Heart right ventricle (tissue), 16 donors: Measurements from ENCODE around the gene TP63. TPM values are rescaled to one million over a fixed set of nuclear protein-coding genes. Genes with fewer than 3 reads are reported as not detected.

ENCODE experiments used
- ATAC-seq, 8 donors: fragments of 200-7000 bp; cut with Tn5 transposase; one replicate each; pipeline ENCODE4 v1.9.1; 2020; ENCODE audit warnings: mild to moderate bottlenecking in 8 of 8, moderate library complexity in 8 of 8, moderate number of reproducible peaks in 1 of 8
- DNase-seq, 2 donors: peaks; one replicate each; pipeline ENCODE4 v3.0.0-alpha.2; 2020
- H3K27ac ChIP-seq, 10 donors: fragments of 200-600 bp; sonication (generic) in 2 of 10; one replicate each; pipeline versions ENCODE4 v1.5.0 to v1.8.0; 2020 to 2022; ENCODE audit warnings: mild to moderate bottlenecking in 3 of 10
- H3K27me3 ChIP-seq, 7 donors: fragments of 200-600 bp; one replicate each; pipeline ENCODE4 v1.8.0; 2021 to 2022; ENCODE audit warnings: mild to moderate bottlenecking in 2 of 7
- H3K36me3 ChIP-seq, 9 donors: fragments of 200-600 bp; sonication (generic) in 1 of 9; one replicate each; pipeline versions ENCODE4 v1.5.0 to v1.8.0; 2020 to 2022; ENCODE audit warnings: mild to moderate bottlenecking in 2 of 9
- H3K4me1 ChIP-seq, 9 donors: fragments of 200-600 bp; sonication (generic) in 1 of 9; one replicate each; pipeline versions ENCODE4 v1.5.0 to v1.8.0; 2020 to 2022; ENCODE audit warnings: mild to moderate bottlenecking in 4 of 9
- H3K4me3 ChIP-seq, 10 donors: fragments of 200-600 bp; sonication (generic) in 2 of 10; one replicate each; pipeline versions ENCODE4 v1.5.0 to v1.8.0; 2020 to 2022; ENCODE audit warnings: mild to moderate bottlenecking in 7 of 10, moderate library complexity in 2 of 10
- H3K9me3 ChIP-seq, 11 donors: fragments of 200-600 bp in 10 of 11; sonication (generic) in 2 of 11; one replicate each; pipeline versions ENCODE4 v1.5.0 to v1.8.0; 2013 to 2022; ENCODE audit warnings: mild to moderate bottlenecking in 2 of 11, control low read depth in 1 of 11, moderate library complexity in 1 of 11
- CTCF ChIP-seq, 9 donors: fragments of 200-600 bp; sonication (generic) in 2 of 9; IDR thresholded peaks; one replicate each; pipeline versions ENCODE4 v1.5.0 to v1.8.0; 2021 to 2022; ENCODE audit warnings: antibody characterized with exemption in 9 of 9, mild to moderate bottlenecking in 5 of 9, moderate library complexity in 1 of 9
- WGBS, 2 donors: extraction: QIAGEN DNeasy Blood & Tissue Kit; methylation state at CpG; one replicate each; pipeline ENCODE4 v1.1.7; 2013; ENCODE audit warnings: inconsistent platforms in 1 of 2; 5-methylcytosine and 5-hydroxymethylcytosine counted together
- intact Hi-C, 10 donors: fragments of 100-400 bp; cut with DNase I; formaldehyde crosslinking; loops; one replicate each; pipeline versions ENCODE4 v1.11.1 to v1.14.2; 2022
- polyA plus RNA-seq, 2 donors: library from polyadenylated mRNA; stranded (reverse); fragments of 200-250 nt; gene quantifications; one replicate each; pipeline ENCODE4 v1.2.3, GENCODE V29; 2013
- total RNA-seq, 10 donors: library from RNA; stranded (reverse); fragmentation: NEBNext Ultra II Directional in 3 of 10; extraction: Animal tissue kit (Norgen Biotek cat#: 25700) in 3 of 10; gene quantifications; one replicate each; pipeline versions ENCODE4 v1.2.1 to v1.2.4, GENCODE V29; 2021 to 2023
- donor health status: Arrhythmogenic right ventricular cardiomyopathy.
- donor health status: ischemic (EF 13 %, LVEDD 7.1; RV severe dilation, severe dysfunction).
- donor health status: healthy with polysubstance abuse.
- donor health status: DM: no; HTN: yes; CAD: no.
- donor health status: DM: no; HTN: no; CAD: no.
- donor health status: ischemic (EF 25% LVEDD 6.9; RV normal size, moderate dysfunction).
- donor health status: ischemic (EF 25% LVEDD 5.7; RV mildly dilated, moderate dysfunction).
- donor health status: healthy.
- donor health status: DM: yes; HTN: yes; CAD: no.
- donor health status: Ischemic cardiomyopathy.
- donor health status: ischemic (EF 35%, LVEDD 5.7; RV mildly dilated, moderate dysfunction).
- donor health status: nonischemic (EF 11% LVEDD 7.7; RV severe dilation, severe dysfunction).
- donor health status: DM: yes; HTN: yes; CAD: no.
- donor health status: PGD.
- donor health status: ischemic (EF 29% LVEDD 5.4; RV normal size, mild dysfunction).
- donor health status: nonischemic (EF 23%, LVEDD 6.1; RV moderate dilation, normal function).

Gene TP63
- total and polyA plus RNA-seq, 12 donors = 0.07 to 1.5 (median 0.49) TPM

GRCh38 chr3:189613122-189613521 is 18.1 kb upstream of the TP63 start:
- intact Hi-C loops = no loop called here
- Histone ChIP-seq H3K9me3 (peaks cover 0 to 37% (median 0%) of the 10 kb centered on the region in 11 donors), H3K4me3 (no peak overlapping the region), H3K27ac (no peak overlapping the region), H3K4me1 (no peaks in the 10 kb centered on the region), H3K27me3 (no peaks in the 10 kb centered on the region), H3K36me3 (no peaks in the 10 kb centered on the region)
- TF ChIP-seq CTCF (IDR thresholded peaks at IDR 0.05) = no peak
- no peak for ATAC-seq
- WGBS, 2 donors = 77 to 86% methylated on average over 1 of the region's 1 CpG
- no peak for DNase-seq

GRCh38 chr3:189621948-189622603 is 9.1 kb upstream of the TP63 start:
- Histone ChIP-seq H3K4me3 (no peak overlapping the region), H3K27me3 (no peaks in the 10 kb centered on the region), H3K9me3 (no peaks in the 10 kb centered on the region), H3K4me1 (no peaks in the 10 kb centered on the region), H3K27ac (no peak overlapping the region), H3K36me3 (no peaks in the 10 kb centered on the region)
- TF ChIP-seq CTCF (IDR thresholded peaks at IDR 0.05) = no peak
- ATAC-seq (no peak), DNase-seq (no peak)
- intact Hi-C loops = no loop called here
- WGBS, 2 donors = 86 to 87% methylated on average over 9 of the region's 9 CpGs

GRCh38 chr3:189622629-189623028 is 8.6 kb upstream of the TP63 start:
- H3K4me3 ChIP-seq = no peak overlapping the region
- 81 to 83% methylated on average over 7 of the region's 7 CpGs for WGBS, 2 donors
- H3K27me3 ChIP-seq = no peaks in the 10 kb centered on the region
- H3K9me3 ChIP-seq = no peaks in the 10 kb centered on the region
- DNase-seq (no peak), ATAC-seq (no peak)
- H3K4me1 ChIP-seq = no peaks in the 10 kb centered on the region
- H3K36me3 ChIP-seq = no peaks in the 10 kb centered on the region
- no peak overlapping the region for H3K27ac ChIP-seq
- TF ChIP-seq CTCF (IDR thresholded peaks at IDR 0.05) = no peak
- intact Hi-C loops = no loop called here

- Histone ChIP-seq H3K36me3 (no peaks in the 10 kb centered on the region), H3K4me1 (peaks cover 0 to 1% (median 0%) of the 10 kb centered on the region in 9 donors), H3K27ac (no peak overlapping the region), H3K4me3 (no peak overlapping the region), H3K9me3 (no peaks in the 10 kb centered on the region), H3K27me3 (no peaks in the 10 kb centered on the region)
- ATAC-seq (no peak), DNase-seq (no peak)
- WGBS, 2 donors = 89 to 92% methylated on average over 1 of the region's 1 CpG
- intact Hi-C loops = no loop called here
- TF ChIP-seq CTCF (IDR thresholded peaks at IDR 0.05) = no peak
Measured at GRCh38 chr3:189624130-189624529, 7.1 kb upstream of the TP63 start.
